ENCODE measurements around the gene DHRS7B.
A peak's percentile ranks its signal among the peaks of the same experiment; 100 is the strongest.
"Not testable (repeated sequence)": the region's sequence is repeated elsewhere in the genome, so short reads cannot be mapped to it uniquely, and the experiment has no call there.

Gene DHRS7B

GRCh38 chr17:21126645-21127508 lies at the start of gene DHRS7B:
Gene DHRS7B (plus strand): TSS chr17:21126964. CDS start chr17:21126972, 8 bp downstream.
- Histone ChIP-seq H3K9me3 (ENCODE audit: control insufficient read depth, insufficient read depth, low read length) (no peaks in the 10 kb centered on the region), H3K9ac (ENCODE audit: low read depth, low read length) (peak within 1 kb of the TSS; percentile 72), H3K36me3 (ENCODE audit: insufficient read depth, low read length) (no peaks in the 10 kb centered on the region), H3K4me1 (ENCODE audit: insufficient read depth, low read length) (peaks cover 8% of the 10 kb centered on the region; the same call in 1 of the 2 replicates)

DNA sequence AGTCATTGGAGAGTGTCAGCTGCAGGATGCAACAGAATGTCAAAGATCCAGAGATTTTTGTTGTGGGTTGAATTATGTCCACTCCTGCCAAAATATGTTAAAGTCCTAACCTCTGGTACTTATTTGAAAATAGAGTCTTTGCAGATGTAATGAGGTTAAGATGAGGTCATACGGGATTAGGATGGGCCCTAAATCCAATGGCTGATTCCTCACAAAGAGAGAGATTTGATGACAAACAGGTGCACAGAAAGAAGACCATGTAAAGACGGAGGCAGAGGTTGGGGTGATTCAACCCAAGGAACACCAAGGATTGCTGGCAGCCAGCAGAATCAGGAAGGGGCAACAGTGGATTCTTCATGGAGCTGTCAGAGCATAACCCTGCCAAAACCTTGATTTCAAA lies 49.5 kb upstream of the DHRS7B start:
- no peaks in the 10 kb centered on the region for H3K36me3 ChIP-seq (ENCODE audit: insufficient read depth, low read length)
- peaks cover 3% of the 10 kb centered on the region for H3K4me1 ChIP-seq (ENCODE audit: insufficient read depth, low read length)
- H3K9me3 ChIP-seq (ENCODE audit: control insufficient read depth, insufficient read depth, low read length), result no peaks in the 10 kb centered on the region
- no peak overlapping the region for H3K9ac ChIP-seq (ENCODE audit: low read depth, low read length)

- no peaks in the 10 kb centered on the region for H3K36me3 ChIP-seq (ENCODE audit: insufficient read depth, low read length)
- H3K9me3 ChIP-seq (ENCODE audit: control insufficient read depth, insufficient read depth, low read length), result no peaks in the 10 kb centered on the region
- no peak overlapping the region for H3K9ac ChIP-seq (ENCODE audit: low read depth, low read length)
- peaks cover 3% of the 10 kb centered on the region for H3K4me1 ChIP-seq (ENCODE audit: insufficient read depth, low read length)
Measured at GRCh38 chr17:21078016-21078780, 48.6 kb upstream of the DHRS7B start.

- Histone ChIP-seq H3K9me3 (ENCODE audit: control insufficient read depth, insufficient read depth, low read length) (no peaks in the 10 kb centered on the region), H3K36me3 (ENCODE audit: insufficient read depth, low read length) (no peaks in the 10 kb centered on the region), H3K9ac (ENCODE audit: low read depth, low read length) (no peak overlapping the region), H3K4me1 (ENCODE audit: insufficient read depth, low read length) (peaks cover 3% of the 10 kb centered on the region)
Measured at GRCh38 chr17:21079196-21079595, 47.6 kb upstream of the DHRS7B start.

DNA sequence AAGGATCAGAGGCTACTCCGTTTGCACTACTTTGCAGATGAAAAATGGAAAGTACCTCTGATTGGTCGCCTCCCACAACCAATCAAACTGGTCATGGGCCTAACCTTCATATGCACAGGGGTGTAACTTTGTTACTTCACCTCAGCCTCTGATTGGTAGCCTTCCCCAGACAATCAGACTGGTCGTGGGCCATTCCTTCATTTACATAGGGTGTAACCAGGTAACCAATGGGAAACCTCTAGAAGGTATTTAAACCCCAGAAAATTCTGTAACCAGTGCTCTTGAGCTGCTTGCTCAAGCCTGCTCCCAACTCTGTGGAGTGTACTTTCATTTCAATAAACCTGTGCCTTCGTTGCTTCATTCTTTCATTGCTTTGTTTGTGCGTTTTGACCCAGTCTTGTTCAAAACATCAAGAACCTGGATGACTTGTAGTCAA lies 44.7 kb upstream of the DHRS7B start:
- Histone ChIP-seq H3K4me1 (ENCODE audit: insufficient read depth, low read length) (no peaks in the 10 kb centered on the region; the same call in 1 of the 2 replicates), H3K9ac (ENCODE audit: low read depth, low read length) (no peak overlapping the region), H3K9me3 (ENCODE audit: control insufficient read depth, insufficient read depth, low read length) (no peaks in the 10 kb centered on the region), H3K36me3 (ENCODE audit: insufficient read depth, low read length) (no peaks in the 10 kb centered on the region)

- H3K36me3 ChIP-seq (ENCODE audit: insufficient read depth, low read length), result not testable (repeated sequence)
Measured at GRCh38 chr17:21085280-21085679, 41.5 kb upstream of the DHRS7B start.

DNA sequence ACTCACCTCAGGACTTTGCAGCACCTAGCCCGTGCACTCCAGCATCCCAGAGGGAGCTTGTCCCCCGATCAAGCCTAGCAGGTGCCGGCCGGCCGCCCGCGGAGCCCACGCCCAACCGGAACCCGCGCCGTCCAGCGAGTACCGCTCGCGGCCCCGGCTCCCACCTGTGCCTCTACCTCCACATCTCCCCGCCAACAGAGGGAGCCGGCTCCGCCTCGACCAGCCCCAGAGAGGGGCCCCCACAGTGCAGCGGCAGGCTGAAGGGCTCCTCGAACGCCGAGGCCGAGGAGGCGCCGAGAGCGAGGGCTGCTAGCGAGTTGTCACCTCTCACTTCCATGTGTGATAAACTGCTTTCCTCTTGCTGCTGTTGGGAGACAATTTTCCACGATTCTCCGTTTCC lies 41.1 kb upstream of the DHRS7B start:
- Histone ChIP-seq H3K9me3 (ENCODE audit: control insufficient read depth, insufficient read depth, low read length) (no peaks in the 10 kb centered on the region), H3K36me3 (ENCODE audit: insufficient read depth, low read length) (no peaks in the 10 kb centered on the region), H3K4me1 (ENCODE audit: insufficient read depth, low read length) (no peaks in the 10 kb centered on the region; the same call in 1 of the 2 replicates), H3K9ac (ENCODE audit: low read depth, low read length) (no peak overlapping the region)

More at GRCh38 chr17:21085280-21085679, 41.5 kb upstream of the DHRS7B start:
- not testable (repeated sequence) for H3K9ac ChIP-seq (ENCODE audit: low read depth, low read length); H3K9me3 ChIP-seq (ENCODE audit: control insufficient read depth, insufficient read depth, low read length); H3K4me1 ChIP-seq (ENCODE audit: insufficient read depth, low read length)

DNA sequence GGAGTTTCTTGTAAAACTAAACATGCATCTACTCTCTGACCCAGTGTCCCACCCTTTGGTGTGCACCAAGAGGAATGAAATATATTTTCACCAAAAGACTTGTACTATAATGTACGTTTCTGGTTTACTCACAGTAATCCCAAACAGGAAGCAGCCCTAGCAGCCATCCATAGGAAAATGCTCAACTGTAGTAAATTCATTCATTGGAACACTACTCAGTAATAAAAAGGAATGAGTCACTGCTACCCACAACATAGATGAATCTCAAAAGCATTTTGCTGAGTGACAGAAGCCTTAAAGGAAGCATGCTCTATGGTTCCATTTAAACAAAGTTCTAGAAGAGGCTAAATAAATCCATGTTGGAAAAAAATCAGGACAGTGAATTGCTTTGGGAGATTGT lies 37.6 kb upstream of the DHRS7B start:
- Histone ChIP-seq H3K4me1 (ENCODE audit: insufficient read depth, low read length) (no peaks in the 10 kb centered on the region; the same call in none of the 2 replicates), H3K9ac (ENCODE audit: low read depth, low read length) (no peak overlapping the region), H3K9me3 (ENCODE audit: control insufficient read depth, insufficient read depth, low read length) (no peaks in the 10 kb centered on the region), H3K36me3 (ENCODE audit: insufficient read depth, low read length) (no peaks in the 10 kb centered on the region)

DNA sequence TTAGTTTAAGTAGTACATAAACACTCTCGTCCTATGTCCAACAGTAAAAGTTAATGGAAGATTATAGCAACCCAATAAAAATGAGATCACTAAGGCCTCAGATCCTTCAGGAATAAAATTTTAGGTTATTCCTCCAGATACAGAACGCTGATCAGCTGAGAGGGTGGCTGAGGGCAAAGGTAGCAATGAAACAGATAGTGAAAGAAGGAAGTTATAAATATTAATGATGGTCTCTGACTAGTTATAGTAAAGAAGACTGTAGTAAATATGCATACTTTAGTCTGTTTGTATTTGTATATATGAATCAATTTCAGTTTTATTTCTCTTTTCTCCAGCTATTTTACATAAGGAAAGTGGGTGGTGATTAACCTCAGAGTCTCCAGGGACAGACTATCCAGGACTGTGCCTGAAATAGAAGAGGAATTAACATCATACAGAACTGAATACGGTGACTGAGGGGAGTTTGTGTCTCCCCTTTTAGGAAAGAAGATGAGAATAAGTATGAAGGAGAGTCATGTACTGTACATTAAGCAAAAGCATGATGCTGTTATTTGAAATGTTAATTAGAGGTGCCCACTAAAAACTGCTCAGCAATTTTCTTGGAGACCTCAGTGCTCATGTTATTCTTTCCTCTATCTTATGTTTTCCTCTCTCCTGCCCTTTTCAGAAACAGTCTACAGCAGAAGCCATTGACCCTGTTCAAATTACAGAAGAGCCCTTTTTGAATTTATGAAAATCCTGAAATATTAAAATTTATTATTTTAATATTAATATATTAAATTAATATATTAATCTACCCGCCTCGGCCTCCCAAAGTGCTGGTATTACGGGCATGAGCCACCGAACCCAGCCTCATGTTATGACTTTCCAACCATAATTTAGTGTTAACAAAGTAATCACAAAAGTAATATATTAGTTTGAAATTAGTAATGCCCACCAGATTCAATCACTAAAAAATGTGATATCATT lies 36.5 kb upstream of the DHRS7B start:
- Histone ChIP-seq H3K36me3 (ENCODE audit: insufficient read depth, low read length) (no peaks in the 10 kb centered on the region), H3K9me3 (ENCODE audit: control insufficient read depth, insufficient read depth, low read length) (no peaks in the 10 kb centered on the region), H3K9ac (ENCODE audit: low read depth, low read length) (no peak overlapping the region), H3K4me1 (ENCODE audit: insufficient read depth, low read length) (no peaks in the 10 kb centered on the region; the same call in none of the 2 replicates)

GRCh38 chr17:21090902-21091618 lies 35.7 kb upstream of the DHRS7B start:
- Histone ChIP-seq H3K4me1 (ENCODE audit: insufficient read depth, low read length) (no peaks in the 10 kb centered on the region; the same call in none of the 2 replicates), H3K36me3 (ENCODE audit: insufficient read depth, low read length) (no peaks in the 10 kb centered on the region), H3K9me3 (ENCODE audit: control insufficient read depth, insufficient read depth, low read length) (no peaks in the 10 kb centered on the region), H3K9ac (ENCODE audit: low read depth, low read length) (no peak overlapping the region)

GRCh38 chr17:21094298-21094704 lies 32.5 kb upstream of the DHRS7B start:
- Histone ChIP-seq H3K9me3 (ENCODE audit: control insufficient read depth, insufficient read depth, low read length) (no peaks in the 10 kb centered on the region), H3K9ac (ENCODE audit: low read depth, low read length) (no peak overlapping the region), H3K36me3 (ENCODE audit: insufficient read depth, low read length) (no peaks in the 10 kb centered on the region), H3K4me1 (ENCODE audit: insufficient read depth, low read length) (no peaks in the 10 kb centered on the region; the same call in 1 of the 2 replicates)

DNA sequence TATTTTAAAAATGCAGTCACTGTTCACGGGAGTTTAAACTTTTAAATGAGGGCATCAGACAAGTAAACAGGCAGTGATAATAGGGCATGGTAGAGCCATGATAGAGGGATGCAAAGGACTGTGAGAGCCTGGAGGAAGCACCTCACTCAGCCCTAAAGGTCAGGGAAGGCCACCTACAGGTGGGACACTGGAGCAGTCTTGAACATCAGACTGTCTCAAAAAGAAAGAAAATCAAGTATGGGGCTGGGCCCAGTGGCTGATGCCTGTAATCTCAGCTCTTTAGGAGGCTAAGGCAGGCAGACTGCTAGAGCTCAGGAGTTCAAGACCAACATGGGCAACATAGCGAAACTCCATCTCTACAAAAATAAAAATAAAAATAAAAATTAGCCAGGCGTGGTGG lies 31.0 kb upstream of the DHRS7B start:
- Histone ChIP-seq H3K9ac (ENCODE audit: low read depth, low read length) (no peak overlapping the region), H3K4me1 (ENCODE audit: insufficient read depth, low read length) (no peaks in the 10 kb centered on the region; the same call in 1 of the 2 replicates), H3K36me3 (ENCODE audit: insufficient read depth, low read length) (no peaks in the 10 kb centered on the region), H3K9me3 (ENCODE audit: control insufficient read depth, insufficient read depth, low read length) (no peaks in the 10 kb centered on the region)

- Histone ChIP-seq H3K9ac (ENCODE audit: low read depth, low read length) (no peak overlapping the region), H3K36me3 (ENCODE audit: insufficient read depth, low read length) (no peaks in the 10 kb centered on the region), H3K4me1 (ENCODE audit: insufficient read depth, low read length) (no peaks in the 10 kb centered on the region)
Measured at GRCh38 chr17:21096874-21097273, 29.9 kb upstream of the DHRS7B start.

More at GRCh38 chr17:21096874-21097273, 29.9 kb upstream of the DHRS7B start:
- H3K9me3 ChIP-seq (ENCODE audit: control insufficient read depth, insufficient read depth, low read length), result no peaks in the 10 kb centered on the region
